Jurkat, Clone E6-1 (cell line): Measurements from ENCODE around the gene TUBA4A. TPM values are rescaled to one million over a fixed set of nuclear protein-coding genes. Genes with fewer than 3 reads are reported as not detected.

Source experiments
- DNase-seq: peaks from one replicate; pipeline ENCODE4 v3.0.0-alpha.2; 2011; ENCODE audit warnings: low read depth, low spot score
- H3K4me3 ChIP-seq: 2 replicates; pipeline ENCODE4 v1.5.1; 2011; ENCODE audit warnings: mild to moderate bottlenecking, low read length, control low read depth, moderate library complexity
- polyA plus RNA-seq: library from polyadenylated mRNA; unstranded; fragments of >200 nt; gene quantifications from one replicate; pipeline ENCODE4 v1.2.1, GENCODE V29; 2012; ENCODE audit warnings: missing spikeins; ENCODE audit not compliant: insufficient read length, insufficient read depth

TUBA4A gene
- 8.2 TPM for polyA plus RNA-seq

DNA sequence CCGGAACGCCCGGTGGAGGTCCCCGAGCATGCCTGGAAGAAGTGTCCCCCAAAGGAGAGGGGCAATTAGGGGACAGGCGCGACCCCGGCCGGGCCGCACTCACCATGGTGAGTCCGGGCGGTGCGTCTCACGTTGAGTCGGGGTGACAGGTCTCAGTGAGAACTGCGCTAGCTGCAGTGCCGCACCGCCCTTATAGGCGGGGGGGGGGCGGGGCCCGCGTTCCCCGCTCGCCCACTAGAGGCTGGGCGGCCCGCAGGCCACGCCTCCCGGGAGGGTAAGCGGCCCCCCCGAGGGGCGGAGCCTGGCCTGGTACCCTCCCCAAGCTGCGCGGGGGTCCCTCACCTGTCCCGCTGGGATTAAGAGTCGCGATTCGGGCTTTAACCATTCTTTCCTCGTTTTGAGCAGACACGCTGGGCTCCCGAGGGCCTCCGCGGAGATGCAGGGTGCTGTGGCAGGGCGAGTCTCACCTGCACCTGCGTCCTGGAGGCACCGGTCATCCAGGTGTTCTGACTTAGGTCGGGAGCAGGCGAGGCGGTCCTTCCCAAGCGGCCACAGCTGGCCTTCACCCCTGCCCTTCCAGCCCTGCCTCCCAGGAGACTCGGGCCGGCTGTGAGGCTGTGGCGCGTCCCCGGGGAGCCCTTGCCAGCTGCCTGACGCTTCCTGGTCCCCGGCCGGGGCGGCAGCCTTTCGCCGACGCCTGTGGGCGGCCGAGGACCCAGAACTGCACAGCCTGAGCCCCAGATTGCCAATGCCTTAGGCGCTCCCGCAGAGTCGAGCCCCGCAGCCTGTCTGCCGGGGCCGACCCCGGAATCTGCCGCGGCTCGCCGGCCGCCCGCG lies at the start of gene TUBA4A:
Gene TUBA4A, minus strand, starts transcription at position 166 of the 837 bp plus-strand sequence. Its CDS starts 60 bp downstream, at position 106.
- DNase-seq = peak; percentile 54
- peak within 1 kb of the TSS; percentile 53 for H3K4me3 ChIP-seq

GRCh38 chr2:219302412-219302968 lies 48.8 kb upstream of the TUBA4A start:
- H3K4me3 ChIP-seq = no peak overlapping the region
- DNase-seq = no peak

DNA sequence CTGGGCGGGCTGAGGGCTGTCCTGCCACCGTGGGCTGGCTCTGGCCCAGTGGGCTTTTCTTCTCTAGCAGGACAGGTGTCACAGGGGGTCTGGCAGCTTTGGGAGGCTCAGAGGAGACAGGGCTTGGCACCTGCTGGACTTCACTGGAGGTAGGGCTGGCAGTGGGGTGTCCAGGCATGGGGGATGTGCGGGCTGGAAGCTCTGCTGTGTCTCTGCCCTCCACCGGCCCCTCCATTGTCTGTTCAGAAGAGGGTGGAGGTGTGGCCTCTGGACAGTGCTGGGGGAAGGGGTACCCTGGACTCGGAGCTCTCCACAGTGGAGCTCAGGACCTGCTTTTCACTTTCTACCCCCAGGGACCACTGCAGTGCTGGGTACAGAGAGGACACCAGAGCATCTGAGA lies 46.3 kb upstream of the TUBA4A start:
- no peak overlapping the region for H3K4me3 ChIP-seq
- DNase-seq = no peak

GRCh38 chr2:219299372-219299760 lies 45.6 kb upstream of the TUBA4A start:
- no peak for DNase-seq
- no peak overlapping the region for H3K4me3 ChIP-seq

DNA sequence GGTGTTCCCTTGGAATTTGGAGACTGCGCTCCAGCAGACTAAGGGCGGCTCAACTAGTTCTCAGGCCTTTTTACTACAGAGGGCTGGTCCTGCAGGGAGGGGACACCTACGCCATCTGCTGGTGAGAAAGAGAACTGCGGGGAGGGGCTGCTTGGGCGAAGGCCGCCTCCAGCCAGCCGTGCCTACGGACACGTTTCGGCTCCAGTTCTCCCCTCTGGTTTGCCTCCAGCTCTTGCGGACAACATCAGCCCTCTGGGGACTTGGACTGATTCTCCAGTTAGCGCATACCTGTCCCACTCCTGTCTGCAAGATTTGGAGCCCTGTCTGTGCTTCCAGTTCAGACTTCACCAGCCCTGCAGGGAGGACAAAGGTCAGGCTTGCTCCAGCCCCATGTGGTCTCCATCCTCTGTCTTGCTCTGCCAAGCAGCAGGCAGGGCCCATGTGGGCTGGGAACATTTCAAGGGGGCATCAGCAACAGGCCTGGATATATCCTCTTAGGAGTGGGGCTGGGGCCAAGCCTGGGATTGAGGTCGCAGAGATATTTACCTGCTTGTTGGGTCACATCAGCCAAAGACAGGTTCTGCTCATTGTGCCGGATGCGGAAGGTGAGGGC lies 45.1 kb upstream of the TUBA4A start:
- peak; percentile 56 for DNase-seq
- H3K4me3 ChIP-seq = no peak overlapping the region

DNA sequence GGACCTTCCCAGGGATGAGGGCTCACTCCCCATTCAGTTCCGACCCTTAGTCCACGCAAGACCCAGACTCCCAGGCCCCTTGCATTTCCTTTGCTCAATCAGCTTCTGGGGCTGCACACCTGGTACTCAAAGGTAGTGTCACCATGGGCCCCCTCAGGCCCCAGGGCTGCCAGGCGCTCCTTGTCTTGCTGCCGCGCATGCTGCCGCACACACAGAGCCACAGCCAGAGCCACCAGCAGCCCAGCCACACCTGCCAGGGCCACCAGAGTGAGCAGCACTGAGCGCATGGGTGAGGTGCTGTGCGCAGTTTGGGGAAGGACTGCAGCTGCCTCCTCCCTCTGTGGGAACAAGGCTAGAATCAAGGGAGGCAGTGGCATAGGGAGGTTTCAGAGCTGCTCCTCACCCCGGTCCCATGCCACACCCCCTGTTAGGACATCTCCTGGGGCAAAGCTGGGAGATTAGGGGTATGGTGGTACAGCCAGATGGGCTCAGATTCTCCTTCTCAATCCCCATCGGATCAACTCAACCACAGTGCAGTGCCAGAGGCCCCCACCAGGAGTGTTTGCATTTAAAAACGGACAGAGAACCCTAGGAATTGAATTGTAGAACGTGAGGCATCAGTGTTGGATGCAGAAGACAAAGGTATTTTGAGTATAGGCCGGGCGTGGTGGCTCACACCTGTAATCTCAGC lies 44.2 kb upstream of the TUBA4A start:
- no peak overlapping the region for H3K4me3 ChIP-seq
- DNase-seq = no peak

DNA sequence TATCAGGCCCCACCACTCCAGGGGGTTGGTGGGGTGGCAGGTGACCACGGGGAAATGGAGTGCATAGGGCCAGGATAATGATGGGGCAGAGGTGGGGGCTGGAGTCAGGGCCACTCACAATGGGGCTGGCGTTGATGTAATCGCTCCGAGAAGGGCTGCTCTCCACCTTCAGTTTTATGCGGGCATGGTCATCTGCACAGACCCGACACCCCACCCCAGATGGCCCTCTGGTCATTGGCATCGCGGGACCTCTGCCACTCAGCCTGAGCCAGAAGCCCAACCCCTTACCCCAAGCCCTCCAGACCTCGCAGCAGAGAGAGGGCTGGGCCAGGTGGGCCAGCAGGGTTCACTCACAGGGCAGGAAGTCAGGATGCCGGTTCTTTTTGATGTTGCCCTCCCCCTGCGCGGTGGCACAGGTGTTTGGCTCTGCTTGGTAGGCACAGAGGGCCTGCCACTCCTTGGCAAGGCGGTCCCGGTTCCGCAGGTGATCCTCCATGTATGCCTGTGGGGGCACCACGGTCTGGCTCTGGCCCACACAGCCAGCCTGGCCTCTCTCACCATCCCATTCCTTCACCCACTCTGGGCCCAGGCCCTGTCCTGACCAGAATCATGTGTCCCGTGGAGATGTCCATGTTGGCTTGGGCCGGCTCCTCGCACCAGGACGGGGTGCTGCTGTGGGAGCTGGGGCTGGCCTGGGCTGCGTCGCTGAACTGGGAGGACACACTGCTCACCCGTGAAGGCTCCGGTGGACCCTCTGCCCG lies 43.1 kb upstream of the TUBA4A start:
- peak; percentile 41 for DNase-seq
- H3K4me3 ChIP-seq = no peak overlapping the region

GRCh38 chr2:219296142-219296541 lies 42.4 kb upstream of the TUBA4A start:
- DNase-seq = no peak
- H3K4me3 ChIP-seq = no peak overlapping the region

- peak; percentile 78 for DNase-seq
- H3K4me3 ChIP-seq = peak overlapping the region; percentile 52
Observed at GRCh38 chr2:219294356-219295351, 40.9 kb upstream of the TUBA4A start.

DNA sequence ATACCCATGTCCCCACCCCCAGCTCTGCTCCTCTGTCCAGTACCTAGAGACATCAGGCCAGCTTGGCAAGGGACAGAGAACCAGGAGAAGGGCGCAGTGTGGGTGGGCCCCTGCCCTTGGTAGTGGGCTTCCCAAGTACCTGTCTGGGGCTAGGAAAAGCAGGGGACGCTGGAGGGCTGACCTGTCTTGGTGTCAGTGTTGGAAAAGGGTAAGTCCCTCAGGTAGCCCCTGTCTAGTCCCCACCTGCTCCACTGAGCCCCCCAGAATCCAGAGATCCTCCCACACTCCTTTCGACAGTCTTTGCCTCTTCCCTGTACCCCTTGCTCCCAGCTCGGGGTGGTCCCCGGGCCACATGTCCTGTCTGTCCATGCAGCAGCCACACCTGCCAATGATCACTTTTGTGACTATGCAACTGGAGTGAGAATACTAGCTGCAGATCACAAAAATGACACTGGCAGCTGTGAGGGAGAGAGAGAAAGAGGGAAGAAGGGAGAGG lies 40.1 kb upstream of the TUBA4A start:
- no peak overlapping the region for H3K4me3 ChIP-seq
- DNase-seq = no peak

DNA sequence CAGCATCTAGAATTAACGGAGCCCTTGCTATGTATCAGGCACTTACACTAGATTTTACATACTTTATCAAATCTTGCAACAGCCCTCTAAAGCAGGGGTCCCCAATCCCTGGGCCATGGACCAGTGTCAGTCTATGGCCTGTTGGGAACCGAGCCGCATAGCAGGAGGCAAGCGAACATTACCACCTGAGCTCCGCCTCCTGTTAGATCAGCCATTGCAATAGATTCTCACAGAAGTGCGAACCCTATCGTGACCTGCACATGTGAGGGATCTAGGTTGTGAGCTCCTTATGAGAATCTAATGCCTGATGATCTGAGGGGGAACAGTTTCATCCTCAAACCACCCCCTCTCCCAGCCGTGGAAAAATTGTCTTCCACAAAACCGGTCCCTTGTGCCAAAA lies 38.9 kb upstream of the TUBA4A start:
- DNase-seq = no peak
- H3K4me3 ChIP-seq = no peak overlapping the region

DNA sequence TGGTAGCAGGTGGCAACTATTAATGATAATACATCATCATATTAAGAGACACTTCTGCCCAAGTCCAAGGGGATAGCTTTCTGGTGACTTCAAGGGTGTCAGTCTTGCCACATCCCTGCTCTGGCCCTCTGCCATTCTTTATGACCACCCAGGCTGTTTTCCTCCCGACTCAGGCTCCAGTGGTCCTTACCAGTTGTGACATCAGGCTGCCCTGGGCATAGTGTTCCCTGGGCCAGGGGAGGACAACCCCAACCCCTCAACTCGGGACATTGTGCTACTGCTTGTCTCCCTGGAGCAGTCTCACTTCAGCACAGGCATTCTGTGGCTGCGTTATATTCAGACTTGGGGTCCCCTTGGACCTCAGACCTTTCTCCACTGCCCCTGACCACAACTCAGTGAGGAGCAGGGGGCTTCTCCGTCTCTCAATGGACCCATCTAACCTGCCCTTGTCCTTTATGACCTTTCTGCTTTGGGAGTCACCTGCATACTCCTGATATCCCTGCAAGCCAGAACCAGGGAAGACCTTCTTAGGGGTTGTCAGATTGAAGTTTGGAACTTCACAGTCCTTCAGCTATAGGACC lies 38.3 kb upstream of the TUBA4A start:
- no peak for DNase-seq
- no peak overlapping the region for H3K4me3 ChIP-seq

DNA sequence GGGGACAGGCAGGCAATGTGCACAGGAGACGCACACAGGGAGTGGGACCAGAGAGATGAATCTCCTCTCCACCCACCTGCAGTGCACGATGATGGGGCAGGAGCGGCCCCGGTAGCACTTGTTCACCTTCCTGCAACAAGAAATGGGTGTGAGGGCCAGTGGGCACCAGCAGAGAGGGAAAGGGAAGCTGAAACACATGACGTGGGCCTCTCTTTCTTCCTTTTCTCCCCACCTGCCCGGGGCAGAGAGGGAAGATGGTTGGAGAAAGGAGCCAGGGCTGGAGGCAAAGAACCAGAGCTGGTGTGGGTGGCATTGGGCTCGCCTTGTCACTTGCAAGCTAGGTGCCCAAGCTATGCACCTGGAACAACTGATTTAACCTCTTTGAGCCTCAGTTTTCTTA lies 37.7 kb upstream of the TUBA4A start:
- DNase-seq = no peak
- no peak overlapping the region for H3K4me3 ChIP-seq

GRCh38 chr2:219290381-219291171 lies 36.9 kb upstream of the TUBA4A start:
- DNase-seq = no peak
- H3K4me3 ChIP-seq = no peak overlapping the region

GRCh38 chr2:219289537-219290361 lies 36.0 kb upstream of the TUBA4A start:
- DNase-seq = no peak
- no peak overlapping the region for H3K4me3 ChIP-seq

DNA sequence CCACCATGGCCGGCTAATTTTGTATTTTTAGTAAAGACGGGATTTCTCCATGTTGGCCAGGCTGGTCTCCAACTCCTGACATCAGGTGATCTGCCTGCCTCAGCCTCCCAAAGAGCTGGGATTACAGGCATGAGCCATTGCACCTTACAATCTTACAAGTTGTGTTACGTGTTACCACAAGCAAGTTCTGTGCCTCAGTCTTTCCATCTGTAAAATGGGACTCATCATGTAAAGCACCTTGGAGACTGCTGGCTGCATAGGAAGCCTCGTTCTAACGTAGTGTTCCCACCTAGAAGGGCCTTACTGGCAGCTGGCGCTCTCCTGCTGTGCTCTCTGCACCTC lies 35.4 kb upstream of the TUBA4A start:
- no peak overlapping the region for H3K4me3 ChIP-seq
- DNase-seq = no peak
